Progenitor cell of endocrine pancreas (in vitro differentiated cells): Measurements from ENCODE around the gene TRPM1. TPM values are rescaled to one million over a fixed set of nuclear protein-coding genes. Genes with fewer than 3 reads are reported as not detected.
A peak's percentile ranks its signal among the peaks of the same experiment; 100 is the strongest.

Experiments used
- DNase-seq: peaks from one replicate; pipeline ENCODE4 v3.0.0; 2021; ENCODE audit warnings: low spot score; ENCODE audit not compliant: unreplicated experiment
- H3K27ac Mint-ChIP-seq: 2 replicates; pipeline ENCODE4 v1.8.0; 2021; ENCODE audit warnings: mild to moderate bottlenecking, moderate library complexity, mixed read lengths
- H3K27me3 Mint-ChIP-seq: 2 replicates; pipeline ENCODE4 v1.8.0; 2021; ENCODE audit warnings: mixed read lengths
- H3K36me3 Mint-ChIP-seq: 2 replicates; pipeline ENCODE4 v1.8.0; 2022; ENCODE audit warnings: mixed read lengths; ENCODE audit not compliant: insufficient read depth
- H3K4me1 Mint-ChIP-seq: 2 replicates; pipeline ENCODE4 v1.8.0; 2021; ENCODE audit warnings: low read depth, mixed read lengths
- H3K4me3 Mint-ChIP-seq: 2 replicates; pipeline ENCODE4 v1.8.0; 2021; ENCODE audit warnings: low read depth, mild to moderate bottlenecking, moderate library complexity, mixed read lengths
- H3K9me3 Mint-ChIP-seq: 2 replicates; pipeline ENCODE4 v1.8.0; 2021; ENCODE audit warnings: low read depth, mixed read lengths
- total RNA-seq: library from RNA; stranded (reverse); gene quantifications from 2 replicates; pipeline ENCODE4 v1.2.1, GENCODE V29; 2021
- TF ChIP-seq, protein P1 (sequence below): fragments of 200-600 bp; sonication (generic); IDR thresholded peaks from one replicate; pipeline ENCODE4 v1.5.0; 2021; ENCODE audit warnings: antibody characterized with exemption, mild to moderate bottlenecking; ENCODE audit not compliant: unreplicated experiment

TRPM1 gene
- total RNA-seq, 1 donor from 2014 or later = not detected

DNA sequence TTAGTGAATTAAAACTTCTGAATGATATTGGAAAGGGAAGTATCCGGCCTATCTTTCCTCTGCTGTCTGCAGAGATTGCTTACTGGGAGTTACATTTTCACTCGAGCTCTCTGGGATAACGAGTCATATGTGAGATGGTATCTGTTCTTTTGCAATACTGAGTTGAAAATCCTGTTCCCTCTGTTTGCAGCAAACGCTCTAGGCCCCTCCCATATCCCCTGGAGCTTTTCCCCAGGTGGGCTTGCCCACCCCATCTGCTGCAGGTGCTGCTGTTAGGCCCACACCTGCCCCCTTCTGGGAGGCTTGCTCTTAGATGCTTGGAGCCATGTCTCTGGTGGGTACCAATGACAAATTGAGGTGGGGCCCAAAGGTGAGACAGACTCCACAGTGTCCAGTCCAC lies 67.4 kb downstream of the TRPM1 start:
- DNase-seq = no peak
- H3K4me1 Mint-ChIP-seq = peaks cover 4% of the 10 kb centered on the region
- H3K36me3 Mint-ChIP-seq = no peaks in the 10 kb centered on the region
- H3K27ac Mint-ChIP-seq = no peak overlapping the region
- TF ChIP-seq, protein P1, sequence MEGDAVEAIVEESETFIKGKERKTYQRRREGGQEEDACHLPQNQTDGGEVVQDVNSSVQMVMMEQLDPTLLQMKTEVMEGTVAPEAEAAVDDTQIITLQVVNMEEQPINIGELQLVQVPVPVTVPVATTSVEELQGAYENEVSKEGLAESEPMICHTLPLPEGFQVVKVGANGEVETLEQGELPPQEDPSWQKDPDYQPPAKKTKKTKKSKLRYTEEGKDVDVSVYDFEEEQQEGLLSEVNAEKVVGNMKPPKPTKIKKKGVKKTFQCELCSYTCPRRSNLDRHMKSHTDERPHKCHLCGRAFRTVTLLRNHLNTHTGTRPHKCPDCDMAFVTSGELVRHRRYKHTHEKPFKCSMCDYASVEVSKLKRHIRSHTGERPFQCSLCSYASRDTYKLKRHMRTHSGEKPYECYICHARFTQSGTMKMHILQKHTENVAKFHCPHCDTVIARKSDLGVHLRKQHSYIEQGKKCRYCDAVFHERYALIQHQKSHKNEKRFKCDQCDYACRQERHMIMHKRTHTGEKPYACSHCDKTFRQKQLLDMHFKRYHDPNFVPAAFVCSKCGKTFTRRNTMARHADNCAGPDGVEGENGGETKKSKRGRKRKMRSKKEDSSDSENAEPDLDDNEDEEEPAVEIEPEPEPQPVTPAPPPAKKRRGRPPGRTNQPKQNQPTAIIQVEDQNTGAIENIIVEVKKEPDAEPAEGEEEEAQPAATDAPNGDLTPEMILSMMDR = no peak
- no peaks in the 10 kb centered on the region for H3K27me3 Mint-ChIP-seq
- no peak overlapping the region for H3K4me3 Mint-ChIP-seq
- H3K9me3 Mint-ChIP-seq = no peaks in the 10 kb centered on the region

DNA sequence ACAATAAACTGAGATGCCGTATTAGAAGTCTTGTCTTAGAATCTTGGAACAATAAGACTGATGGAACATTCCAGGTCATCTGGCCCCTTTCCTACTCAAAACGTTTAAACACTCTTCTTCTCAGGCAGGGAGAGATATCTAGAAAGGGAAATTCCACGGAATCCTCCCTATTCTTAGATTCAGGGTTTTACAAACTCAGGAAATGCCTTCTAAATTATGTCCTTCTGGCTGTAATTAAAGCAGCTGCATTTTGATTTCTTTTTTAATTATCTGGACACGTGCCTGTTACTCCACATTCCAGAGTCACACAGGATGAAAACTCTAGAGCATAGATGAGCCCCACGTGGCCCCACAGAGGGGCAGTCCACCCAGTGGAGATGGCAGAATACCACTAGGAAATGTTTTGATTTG lies 68.6 kb downstream of the TRPM1 start:
- no peaks in the 10 kb centered on the region for H3K36me3 Mint-ChIP-seq
- no peak for DNase-seq
- TF ChIP-seq, protein P1 = no peak
- H3K4me1 Mint-ChIP-seq = peaks cover 4% of the 10 kb centered on the region
- no peaks in the 10 kb centered on the region for H3K27me3 Mint-ChIP-seq
- H3K9me3 Mint-ChIP-seq = no peaks in the 10 kb centered on the region
- no peak overlapping the region for H3K4me3 Mint-ChIP-seq
- H3K27ac Mint-ChIP-seq = no peak overlapping the region

DNA sequence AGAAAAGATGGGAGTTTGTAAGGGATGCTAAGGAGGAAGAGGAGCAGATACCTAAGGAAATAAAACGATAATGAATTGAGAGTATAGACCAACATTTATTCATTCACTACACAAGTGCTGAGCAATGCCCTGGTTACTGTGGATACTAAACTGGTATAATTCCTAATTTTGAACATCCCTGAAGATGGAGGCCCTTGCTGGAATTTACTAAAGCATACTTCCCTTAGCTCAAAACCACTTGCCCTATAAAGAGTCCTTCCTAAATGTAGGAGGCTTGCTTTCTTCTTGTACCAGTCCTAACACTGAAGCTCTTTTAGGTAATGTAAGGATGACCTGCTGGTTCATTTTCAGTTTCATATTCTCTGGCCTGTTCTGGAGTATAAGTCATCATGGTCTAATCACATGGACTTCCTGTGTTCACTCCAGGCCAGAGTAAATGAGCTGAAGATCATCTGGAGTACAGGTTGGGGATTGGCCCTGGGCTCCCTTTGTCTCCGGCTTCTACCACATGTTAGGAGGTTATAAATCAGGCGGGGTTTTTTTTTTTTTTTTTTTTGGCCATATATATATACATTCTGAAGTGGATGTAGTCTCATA lies 70.0 kb downstream of the TRPM1 start:
- no peak for DNase-seq
- H3K27me3 Mint-ChIP-seq = no peaks in the 10 kb centered on the region
- peaks cover 4% of the 10 kb centered on the region for H3K4me1 Mint-ChIP-seq
- H3K9me3 Mint-ChIP-seq = no peaks in the 10 kb centered on the region
- no peak overlapping the region for H3K27ac Mint-ChIP-seq
- H3K36me3 Mint-ChIP-seq = no peaks in the 10 kb centered on the region
- TF ChIP-seq, protein P1 = no peak
- no peak overlapping the region for H3K4me3 Mint-ChIP-seq

DNA sequence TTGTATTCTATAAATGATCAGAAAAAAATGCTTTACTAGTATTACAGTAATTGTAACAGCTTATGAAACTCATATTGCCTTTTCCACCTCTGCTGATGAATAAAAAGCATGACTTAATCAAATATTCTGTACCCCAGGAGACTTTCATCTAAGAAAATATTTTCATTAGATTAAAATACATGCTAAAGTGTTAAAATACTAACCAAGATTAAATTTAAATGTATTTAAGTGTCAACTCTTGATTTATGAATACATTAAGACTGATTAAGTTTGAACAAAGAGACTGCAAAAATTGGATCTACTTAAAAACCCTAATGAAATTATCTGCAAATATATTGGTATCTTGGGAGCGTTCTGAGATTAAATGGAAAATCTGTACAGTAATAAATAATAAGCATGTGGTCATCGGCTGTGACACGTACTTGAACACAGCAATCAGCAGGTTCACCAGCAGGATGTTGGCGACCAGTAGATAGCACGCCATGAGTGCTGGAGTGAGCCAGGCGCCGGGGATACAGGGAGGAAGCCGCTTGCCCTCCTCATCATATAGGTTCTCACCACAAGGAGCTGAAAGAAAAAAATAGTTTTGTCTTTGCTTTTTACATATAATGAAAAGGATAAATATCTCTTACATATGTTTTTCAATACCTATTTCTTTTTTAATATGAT lies 73.5 kb downstream of the TRPM1 start:
- no peak overlapping the region for H3K4me3 Mint-ChIP-seq
- H3K4me1 Mint-ChIP-seq = peaks cover 20% of the 10 kb centered on the region
- H3K27me3 Mint-ChIP-seq = no peaks in the 10 kb centered on the region
- H3K9me3 Mint-ChIP-seq = no peaks in the 10 kb centered on the region
- H3K36me3 Mint-ChIP-seq = no peaks in the 10 kb centered on the region
- H3K27ac Mint-ChIP-seq = no peak overlapping the region
- TF ChIP-seq, protein P1 = no peak
- no peak for DNase-seq

DNA sequence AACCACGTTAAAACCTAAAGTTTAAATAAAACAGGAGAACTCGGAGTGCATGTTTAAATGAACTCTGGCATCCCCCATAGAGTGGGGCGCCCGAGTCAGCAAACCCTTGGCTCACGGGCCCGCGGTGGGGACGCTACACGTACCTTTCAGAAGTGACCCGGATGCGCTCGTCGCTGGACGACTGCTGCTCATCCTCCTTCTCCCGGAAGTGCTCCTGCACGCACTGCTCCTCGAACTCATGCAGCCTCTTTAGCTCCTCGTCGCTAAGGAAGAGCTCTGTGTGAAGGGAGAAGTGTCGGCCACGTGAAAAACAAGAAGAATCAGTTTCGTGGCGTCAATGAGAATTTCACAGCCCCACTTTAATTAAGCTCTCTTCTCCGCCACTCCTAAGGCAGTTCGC lies 75.5 kb downstream of the TRPM1 start:
- TF ChIP-seq, protein P1 = no peak
- DNase-seq = no peak
- Mint-ChIP-seq H3K36me3 (no peaks in the 10 kb centered on the region), H3K4me1 (peaks cover 21% of the 10 kb centered on the region), H3K4me3 (no peak overlapping the region), H3K9me3 (no peaks in the 10 kb centered on the region), H3K27me3 (no peaks in the 10 kb centered on the region), H3K27ac (peak overlapping the region; percentile 53)
